GM11168 (cell line): ENCODE measurements around the gene ANKRD11.
"Not testable (repeated sequence)": the region's sequence is repeated elsewhere in the genome, so short reads cannot be mapped to it uniquely, and the experiment has no call there.

Experiments used
- in situ Hi-C: fragments of 300-500 bp; cut with MboI; formaldehyde crosslinking; loops from one replicate; pipeline ENCODE4 v1.12.0; 2022; ENCODE audit warnings: low sequenced_read_pairs; ENCODE audit not compliant: unreplicated experiment

Gene ANKRD11

DNA sequence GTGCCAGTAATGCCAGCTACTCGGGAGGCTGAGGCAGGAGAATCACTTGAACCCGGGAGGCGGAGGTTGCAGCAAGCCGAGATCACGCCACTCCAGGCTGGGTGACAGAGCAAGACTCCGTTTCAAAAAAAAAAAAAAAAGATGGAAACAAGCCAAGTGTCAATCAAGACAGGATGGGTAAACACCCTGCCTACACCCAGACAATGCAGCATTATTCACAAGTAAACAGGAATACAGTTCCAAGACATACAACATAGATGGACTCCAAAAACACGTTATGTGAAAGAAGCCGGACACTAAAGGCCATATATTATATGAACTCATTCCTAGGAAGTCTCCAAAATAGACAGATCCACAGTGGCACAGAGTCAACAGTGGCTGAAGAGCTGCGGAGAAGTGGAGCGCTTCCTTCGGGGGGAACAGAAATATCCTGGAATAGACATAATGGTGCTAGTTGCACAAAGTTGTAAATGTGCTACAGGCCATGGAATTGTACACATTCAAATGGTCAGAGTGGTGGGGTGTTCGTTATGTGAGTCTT is 33.9 kb downstream of the ANKRD11 start:
- in situ Hi-C loops: no loop called here

DNA sequence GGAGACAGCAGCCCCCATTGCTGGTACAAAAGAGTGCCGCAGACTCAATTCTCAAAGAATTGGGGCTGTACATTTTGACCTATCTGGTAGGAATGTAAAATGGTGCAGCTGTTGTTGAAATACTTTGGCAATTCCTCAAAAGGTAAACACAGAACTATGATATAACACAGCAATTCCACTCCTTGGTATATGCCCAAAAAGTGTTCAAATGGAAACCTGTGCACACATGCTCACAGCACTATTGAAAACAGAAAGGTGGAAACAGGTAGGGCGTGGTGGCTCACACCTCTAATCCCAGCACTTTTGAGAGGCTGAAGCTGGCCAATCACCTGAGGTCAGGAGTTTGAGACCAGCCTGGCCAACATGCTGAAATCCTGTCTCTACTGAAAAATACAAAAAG is 34.7 kb downstream of the ANKRD11 start:
- in situ Hi-C loops: no loop called here

DNA sequence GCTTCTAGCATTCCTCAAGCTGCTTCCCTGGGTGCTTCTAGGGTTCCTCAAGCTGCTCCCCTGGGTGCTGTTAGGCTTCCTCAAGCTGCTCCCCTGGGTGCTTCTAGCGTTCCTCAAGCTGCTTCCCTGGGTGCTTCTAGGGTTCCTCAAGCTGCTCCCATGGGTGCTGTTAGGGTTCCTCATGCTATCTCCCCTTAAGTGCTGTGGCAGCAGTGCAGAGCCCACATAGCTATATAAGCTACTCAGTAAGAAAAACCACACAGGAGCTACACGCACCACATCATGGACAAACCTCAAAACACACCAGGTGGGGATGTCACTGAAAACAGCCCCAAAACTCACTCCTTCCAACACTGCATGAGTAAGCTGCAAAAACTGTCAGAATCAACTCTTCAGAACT is 35.2 kb downstream of the ANKRD11 start:
- in situ Hi-C loops: no loop called here

DNA sequence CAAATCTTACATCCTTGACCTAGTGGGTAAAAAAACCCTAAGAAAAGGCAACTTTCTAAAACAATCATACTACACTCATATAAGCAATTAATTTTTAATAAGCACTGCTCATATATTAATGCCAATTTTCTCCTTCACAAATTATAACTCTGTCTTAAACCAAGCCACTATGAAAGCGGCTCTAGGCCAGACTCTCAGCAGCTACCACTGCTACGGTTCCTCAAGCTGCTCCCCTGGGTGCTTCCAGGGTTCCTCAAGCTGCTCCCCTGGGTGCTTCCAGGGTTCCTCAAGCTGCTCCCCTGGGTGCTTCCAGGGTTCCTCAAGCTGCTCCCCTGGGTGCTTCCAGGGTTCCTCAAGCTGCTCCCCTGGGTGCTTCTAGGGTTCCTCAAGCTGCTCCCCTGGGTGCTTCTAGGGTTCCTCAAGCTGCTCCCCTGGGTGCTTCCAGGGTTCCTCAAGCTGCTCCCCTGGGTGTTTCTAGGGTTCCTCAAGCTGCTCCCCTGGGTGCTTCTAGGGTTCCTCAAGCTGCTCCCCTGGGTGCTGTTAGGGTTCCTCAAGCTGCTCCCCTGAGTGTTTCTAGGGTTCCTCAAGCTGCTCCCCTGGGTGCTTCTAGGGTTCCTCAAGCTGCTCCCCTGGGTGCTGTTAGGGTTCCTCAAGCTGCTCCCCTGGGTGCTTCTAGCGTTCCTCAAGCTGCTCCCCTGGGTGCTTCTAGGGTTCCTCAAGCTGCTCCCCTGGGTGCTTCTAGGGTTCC is 35.8 kb downstream of the ANKRD11 start:
- in situ Hi-C loops: not testable (repeated sequence)

DNA sequence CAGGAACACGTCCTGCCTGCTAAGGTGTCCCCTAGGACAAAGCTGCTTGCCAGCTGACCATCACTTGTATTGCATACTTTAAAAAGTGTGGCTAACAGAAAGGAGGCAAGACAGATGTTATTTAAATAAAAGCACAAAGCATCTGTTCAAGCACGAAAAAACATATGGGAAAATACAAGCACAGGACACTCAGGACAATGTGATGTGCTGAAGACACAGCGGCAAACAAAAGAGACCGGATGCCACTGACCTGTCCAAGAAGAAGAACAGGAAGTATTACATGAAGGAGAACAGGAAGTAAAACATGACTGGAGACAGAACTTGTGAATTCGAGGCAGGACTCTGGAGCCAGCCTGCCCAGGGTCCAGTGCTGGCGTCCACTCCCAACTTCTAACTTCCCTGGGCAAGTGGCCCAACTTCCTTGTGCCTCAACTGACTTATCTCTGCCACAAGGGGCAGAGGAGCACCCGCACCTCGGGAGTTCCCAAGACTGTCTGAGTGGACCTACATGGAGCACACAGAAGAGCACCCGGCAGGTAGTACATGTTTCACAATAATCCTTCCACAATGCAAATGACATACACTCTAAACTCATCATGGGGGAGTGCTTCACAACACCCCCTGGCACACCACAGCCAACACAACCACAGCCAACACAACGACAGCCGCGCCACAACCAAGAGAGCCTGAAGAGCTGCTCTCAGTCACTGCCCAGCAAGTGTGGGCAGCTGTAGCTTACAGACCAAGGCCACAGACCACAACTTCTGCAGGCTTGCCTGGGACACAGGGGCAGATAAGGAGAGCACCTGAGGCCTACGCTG is 36.6 kb downstream of the ANKRD11 start:
- in situ Hi-C loops: no loop called here

DNA sequence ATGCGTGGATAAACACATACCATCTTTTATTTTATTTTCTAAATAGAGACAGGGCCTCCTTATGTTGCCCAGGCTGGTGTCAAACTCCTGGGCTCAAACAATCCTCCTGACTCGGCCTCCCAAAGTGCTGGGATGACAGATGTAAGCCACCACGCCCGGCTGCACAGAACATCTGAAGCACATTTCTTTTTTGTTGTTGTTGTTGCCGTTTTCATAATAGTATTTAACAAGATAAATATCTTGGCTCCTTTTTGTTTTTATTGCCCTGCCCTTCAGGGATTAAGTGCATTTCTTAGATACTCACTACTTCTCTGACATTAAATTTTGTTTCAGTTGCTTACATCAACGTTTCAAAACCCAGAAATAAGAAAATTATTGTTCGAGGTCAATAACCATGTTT is 37.4 kb downstream of the ANKRD11 start:
- in situ Hi-C loops: no loop called here

DNA sequence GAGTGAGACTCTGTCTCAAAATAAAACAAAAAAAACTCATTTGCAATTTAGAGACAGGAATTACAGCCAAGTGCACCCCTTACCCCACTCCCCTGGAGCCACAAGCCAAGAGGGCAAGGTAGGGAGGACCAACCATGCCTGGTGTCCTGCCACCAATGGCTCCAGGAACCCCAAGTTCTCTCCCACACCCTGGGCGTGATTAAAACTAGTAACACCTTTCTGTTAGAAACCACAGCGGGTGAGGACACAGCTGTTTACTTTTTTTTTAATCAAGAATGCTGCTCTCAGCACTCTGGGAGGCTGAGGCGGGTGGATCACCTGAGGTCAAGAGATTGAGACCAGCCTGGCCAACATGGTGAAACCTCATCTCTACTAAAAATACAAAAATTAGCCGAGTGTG is 38.1 kb downstream of the ANKRD11 start:
- in situ Hi-C loops: no loop called here

DNA sequence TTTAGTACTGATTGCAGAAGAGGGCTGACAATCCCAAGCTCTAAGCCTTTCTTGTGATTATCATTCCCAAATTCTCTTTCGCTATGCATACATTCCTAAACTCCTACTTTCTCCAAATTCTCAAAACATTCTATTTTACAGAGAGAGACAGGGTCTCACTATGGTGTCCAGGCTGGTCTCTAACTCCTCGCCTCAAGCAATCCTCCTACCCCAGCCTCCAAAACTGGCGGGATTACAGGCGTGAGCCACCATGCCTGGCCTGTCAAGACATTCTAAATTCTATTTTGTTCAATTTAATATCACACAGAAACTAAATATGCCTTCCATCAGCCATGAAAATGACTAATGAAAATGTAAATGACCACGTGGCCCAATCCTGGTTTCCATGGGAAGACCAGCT is 39.8 kb downstream of the ANKRD11 start:
- in situ Hi-C loops: no loop called here

DNA sequence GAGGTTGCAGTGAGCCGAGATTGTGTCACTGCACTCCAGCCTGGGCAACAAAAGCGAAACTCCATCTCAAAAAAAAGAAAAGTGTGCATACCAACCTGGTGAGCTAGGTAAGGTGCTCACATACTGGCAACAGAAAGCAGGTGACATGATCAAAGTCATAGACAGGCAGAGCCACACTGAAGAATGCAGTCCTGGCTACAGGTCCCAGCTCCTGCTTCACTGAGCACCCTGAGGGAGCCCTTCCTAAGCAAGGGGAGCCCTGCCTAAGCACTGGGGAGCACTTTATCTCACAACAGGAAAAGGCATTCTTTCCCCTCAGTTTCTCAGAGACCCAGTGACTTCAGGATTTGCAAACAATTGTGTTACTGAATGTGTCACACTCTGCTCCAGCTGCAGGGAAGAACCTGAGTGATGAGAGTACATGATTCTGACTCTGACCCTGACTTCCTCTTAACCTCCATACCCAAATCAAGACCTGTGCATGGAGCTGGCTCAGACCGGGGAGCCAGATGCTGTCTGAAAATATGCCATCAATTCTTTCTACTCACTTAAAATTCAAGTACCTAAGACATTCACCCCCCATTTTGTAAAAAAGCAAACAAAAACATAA is 40.5 kb downstream of the ANKRD11 start:
- in situ Hi-C loops: loop anchor here (5.0 kb wide), 1 partner anchor 32 kb away; no protein-coding TSS in a partner anchor

DNA sequence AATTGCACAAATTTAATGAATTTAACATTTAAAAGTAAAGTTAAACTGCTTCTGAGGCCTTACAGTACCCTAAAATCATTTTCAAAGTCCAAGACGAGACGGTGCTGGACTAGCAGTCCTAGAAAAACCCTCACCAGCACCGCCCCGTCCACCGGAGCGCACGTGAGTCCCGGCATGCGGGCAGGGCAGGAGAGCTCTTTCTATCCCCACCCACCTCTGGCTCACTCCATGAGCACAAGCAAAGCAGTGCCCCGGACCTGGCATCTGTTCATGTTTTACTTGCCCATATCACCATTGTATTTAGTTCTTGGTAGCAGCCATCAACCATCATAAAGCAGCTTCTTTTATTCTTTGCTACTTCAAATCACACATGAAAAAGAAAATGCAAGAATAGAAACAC is 41.7 kb downstream of the ANKRD11 start:
- in situ Hi-C loops: loop anchor here (5.0 kb wide), 1 partner anchor 34 kb away; no protein-coding TSS in a partner anchor

DNA sequence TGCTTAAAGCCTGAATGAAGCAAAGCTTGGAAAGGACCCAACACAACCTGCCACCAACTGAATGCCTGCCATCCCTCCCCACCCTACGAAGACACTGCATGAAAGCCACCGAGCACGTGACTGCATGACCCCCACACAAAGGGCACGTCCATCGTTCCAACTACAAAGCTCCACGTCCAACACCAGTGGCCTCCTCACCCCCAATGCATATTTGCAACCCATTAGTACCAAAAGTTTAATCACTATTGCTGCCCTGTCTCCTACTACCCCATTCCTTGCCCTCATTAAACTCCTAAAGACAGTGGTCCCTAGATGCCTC is 43.4 kb downstream of the ANKRD11 start:
- in situ Hi-C loops: loop anchor here (5.0 kb wide), 1 partner anchor 35 kb away; no protein-coding TSS in a partner anchor

DNA sequence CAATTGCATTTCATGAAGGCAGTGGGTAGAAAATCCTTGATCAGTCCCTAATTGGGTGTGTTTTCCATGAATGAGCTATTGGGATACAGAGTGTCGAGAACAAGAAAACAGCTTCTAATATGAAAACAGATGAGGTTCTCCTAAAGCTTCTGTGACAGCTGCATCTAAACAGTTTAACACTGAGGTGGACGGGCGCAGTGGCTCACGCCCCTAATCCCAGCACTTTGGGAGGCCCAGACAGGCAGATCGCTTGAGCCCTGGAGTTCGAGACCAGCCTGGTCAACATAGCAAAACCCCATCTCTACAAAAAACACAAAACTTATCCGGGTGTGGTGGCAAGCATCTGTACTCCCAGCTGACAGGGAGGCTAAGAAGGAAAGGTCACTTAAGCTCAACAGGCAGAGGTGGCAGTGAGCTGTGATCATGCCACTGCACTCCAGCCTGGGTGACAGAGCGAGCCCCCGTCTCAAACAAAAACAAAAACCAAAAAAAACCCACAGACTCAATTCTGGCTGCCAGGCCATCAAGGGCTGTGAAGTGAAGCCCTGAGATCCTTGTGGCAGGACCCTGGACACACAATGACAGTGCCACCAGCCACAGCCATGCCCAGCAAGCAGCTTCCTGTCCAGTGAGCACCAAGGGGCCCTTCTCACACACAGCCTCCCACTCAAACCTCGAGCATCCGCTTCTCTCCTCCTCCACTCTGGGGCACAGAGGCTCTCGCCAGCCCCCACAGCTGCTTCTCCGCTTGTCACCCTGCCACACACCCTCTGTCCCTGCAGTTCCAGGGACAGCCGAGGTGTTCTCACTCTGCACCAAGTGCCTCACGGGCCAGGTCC is 44.0 kb downstream of the ANKRD11 start:
- in situ Hi-C loops: loop anchor here (5.0 kb wide), 1 partner anchor 36 kb away; no protein-coding TSS in a partner anchor

DNA sequence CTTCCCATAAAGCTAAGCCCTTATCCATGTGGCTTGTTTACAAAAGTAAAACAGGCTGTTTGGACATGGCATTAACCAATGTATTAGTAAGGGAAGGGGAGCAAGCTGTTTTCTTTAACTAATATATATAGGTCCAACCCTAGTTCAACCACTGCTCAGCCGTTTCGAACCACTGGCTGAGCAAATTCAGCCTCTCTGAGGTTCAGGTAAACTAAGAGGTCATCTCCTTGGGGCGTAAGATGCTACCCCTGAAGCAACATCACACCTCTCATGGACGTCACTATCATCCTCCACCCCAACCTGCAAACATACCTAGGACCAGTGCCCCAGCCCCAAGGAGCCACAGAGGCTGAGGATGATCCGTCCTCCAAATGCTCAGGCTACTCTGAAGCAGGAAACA is 45.2 kb downstream of the ANKRD11 start:
- in situ Hi-C loops: loop anchor here (5.0 kb wide), 1 partner anchor 37 kb away; no protein-coding TSS in a partner anchor

DNA sequence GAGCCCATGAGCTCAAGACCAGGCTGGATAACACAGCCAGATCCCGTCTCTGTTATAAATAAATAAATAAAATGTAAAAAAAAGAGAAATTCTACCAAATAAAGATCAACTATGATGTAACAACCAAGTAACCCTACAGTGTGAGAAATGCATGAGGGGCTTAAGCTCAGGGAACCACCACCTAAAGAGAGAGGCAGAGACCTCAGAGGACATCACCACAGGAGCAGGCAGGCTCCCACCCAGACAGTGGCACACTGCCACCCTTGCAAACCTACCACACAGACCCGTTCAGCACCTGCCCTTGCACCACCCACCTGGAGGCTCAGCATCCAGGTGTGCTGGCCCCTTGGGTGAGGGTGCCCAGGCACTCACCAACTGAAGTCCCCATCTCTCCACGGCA is 45.6 kb downstream of the ANKRD11 start:
- in situ Hi-C loops: loop anchor here (5.0 kb wide), 1 partner anchor 38 kb away; no protein-coding TSS in a partner anchor

DNA sequence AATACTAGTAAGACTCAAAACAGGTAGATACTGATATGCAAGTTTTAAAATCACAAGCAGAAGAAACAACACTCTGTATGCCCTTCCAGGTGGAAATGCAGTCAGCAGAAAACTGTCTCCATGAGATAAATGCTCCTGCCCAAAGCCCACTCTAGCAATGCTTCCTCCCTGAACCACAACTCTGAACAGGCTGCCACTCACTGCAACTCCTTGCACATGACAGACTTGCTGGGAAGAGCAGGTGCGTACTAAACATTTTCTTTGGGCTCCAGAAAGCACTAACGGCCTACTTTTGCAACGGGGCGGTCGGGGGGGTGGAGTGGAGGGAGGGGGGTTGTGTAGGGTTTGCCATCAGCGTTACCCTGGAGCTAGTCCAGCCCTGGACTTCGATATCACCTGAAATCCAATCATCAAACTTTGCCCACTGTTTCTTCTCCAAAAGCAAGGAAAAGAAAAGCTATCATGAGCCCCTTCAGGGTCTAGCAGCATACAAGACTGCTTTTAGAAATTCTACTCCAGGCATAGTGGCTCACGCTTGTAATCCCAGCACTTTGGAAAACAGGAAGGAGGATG is 46.1 kb downstream of the ANKRD11 start:
- in situ Hi-C loops: no loop called here

DNA sequence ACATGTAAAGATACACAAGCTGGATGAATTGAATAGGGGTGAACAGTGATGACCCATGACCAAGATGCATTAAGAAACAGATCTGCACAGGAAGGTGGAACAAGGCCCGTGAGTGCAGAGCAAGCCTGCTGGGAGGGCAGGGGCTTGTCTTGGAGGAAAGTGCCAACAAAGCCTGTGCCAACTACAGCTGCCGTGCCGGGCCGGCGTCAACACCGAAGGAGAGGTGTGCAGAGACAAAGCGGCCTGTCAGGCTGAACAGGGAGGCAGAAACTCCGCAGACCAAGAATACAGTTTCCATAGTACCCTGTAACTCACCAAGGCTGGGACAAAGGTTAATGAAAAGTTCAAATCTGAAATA is 46.7 kb downstream of the ANKRD11 start:
- in situ Hi-C loops: no loop called here

DNA sequence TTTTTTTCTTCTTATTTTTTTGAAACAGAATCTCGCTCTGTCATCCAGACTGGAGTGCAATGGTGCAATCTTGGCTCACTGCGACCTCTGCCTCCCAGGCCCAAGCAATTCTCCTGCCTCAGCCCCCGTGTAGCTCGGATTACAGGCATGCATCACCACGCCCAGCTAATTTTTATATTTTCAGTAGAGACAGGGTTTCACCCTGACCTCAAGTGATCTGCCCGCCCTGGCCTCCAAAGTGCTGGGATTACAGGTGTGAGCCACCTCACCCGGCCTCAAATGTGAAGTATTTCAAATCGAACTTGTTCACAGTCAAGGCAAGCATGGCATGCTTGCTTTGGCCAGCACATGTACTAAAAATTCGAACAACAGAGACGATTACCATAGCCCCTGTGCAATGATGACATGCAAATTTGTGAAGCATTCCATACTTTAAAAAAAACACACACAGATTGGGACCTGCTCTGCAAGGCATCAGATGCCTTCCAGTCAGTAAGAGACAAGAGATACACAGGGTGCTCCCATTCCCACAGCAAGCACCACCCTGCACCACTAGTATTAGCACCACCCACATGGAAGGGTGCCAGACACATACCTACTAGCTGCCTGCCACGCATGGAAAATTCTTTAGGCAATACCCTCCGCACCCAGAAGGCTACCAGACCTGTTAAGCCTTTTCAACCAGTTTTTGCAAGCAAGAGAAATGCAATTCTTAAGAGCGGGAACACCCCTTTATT is 47.2 kb downstream of the ANKRD11 start:
- in situ Hi-C loops: no loop called here

DNA sequence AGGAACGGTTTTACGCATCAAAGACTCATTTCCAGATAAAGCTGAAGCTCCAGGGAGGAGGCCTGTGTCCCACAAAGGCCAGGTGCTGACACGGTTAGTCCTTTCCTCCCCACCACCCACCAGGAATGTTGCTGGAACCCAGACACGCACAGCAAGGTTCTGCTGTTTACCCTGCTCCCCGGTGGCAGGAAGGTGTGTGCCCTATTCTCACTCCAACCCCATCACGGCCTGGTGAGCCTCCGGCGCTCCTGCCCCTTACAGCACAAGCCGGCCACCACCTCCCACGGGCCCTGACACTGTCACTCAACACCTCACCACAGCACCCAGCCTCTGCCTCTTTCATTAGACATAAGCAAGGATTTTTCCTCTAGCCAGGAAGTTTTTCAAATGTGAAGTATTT is 47.8 kb downstream of the ANKRD11 start:
- in situ Hi-C loops: no loop called here

DNA sequence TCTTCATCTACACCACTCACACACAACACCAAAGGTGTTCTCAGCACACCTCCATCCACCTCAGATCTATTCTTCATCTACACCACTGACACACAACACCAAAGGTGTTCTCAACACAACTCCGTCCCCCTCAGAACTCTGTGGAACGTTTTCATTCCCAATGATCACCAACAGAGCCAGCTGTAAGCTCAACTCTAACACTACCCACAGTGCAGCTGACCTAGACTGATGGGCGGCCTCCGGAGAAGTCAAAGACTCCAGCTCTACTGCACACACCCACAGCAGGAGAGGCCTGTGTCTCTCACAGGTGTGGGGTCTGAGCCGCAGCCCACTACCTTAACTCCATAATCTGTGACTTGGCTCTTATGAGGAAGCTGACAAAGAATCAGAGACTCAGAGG is 50.7 kb downstream of the ANKRD11 start:
- in situ Hi-C loops: no loop called here
